ENCODE data around the gene DUSP8.

Gene DUSP8

GRCh38 chr11:1531449-1532013, 40.5 kb downstream of the DUSP8 start:
- DNase-seq: no peak

- DNase-seq: no peak
Measured at GRCh38 chr11:1530686-1531448, 41.2 kb downstream of the DUSP8 start.

- DNase-seq: no peak
Measured at GRCh38 chr11:1529774-1530173, 42.3 kb downstream of the DUSP8 start.

GRCh38 chr11:1529286-1529685, 42.8 kb downstream of the DUSP8 start:
- no peak for DNase-seq

GRCh38 chr11:1528710-1529109, 43.4 kb downstream of the DUSP8 start:
- no peak for DNase-seq

- no peak for DNase-seq
Measured at GRCh38 chr11:1526785-1527184, 45.3 kb downstream of the DUSP8 start.

- no peak for DNase-seq
Measured at GRCh38 chr11:1523779-1524178, 48.3 kb downstream of the DUSP8 start.

- DNase-seq: no peak
Measured at GRCh38 chr11:1523077-1523476, 49.0 kb downstream of the DUSP8 start.

GRCh38 chr11:1522081-1522424, 50.0 kb downstream of the DUSP8 start:
- no peak for DNase-seq

- DNase-seq: no peak
Measured at GRCh38 chr11:1521382-1522080, 50.5 kb downstream of the DUSP8 start.

- no peak for DNase-seq
Measured at GRCh38 chr11:1520663-1521267, 51.3 kb downstream of the DUSP8 start.

GRCh38 chr11:1520209-1520662, 51.8 kb downstream of the DUSP8 start:
- no peak for DNase-seq

GRCh38 chr11:1519028-1520010, 52.8 kb downstream of the DUSP8 start:
- DNase-seq: no peak

- no peak for DNase-seq
Measured at GRCh38 chr11:1518301-1518700, 53.8 kb downstream of the DUSP8 start.

GRCh38 chr11:1517117-1518005, 54.7 kb downstream of the DUSP8 start:
- DNase-seq: no peak

GRCh38 chr11:1516273-1517067, 55.6 kb downstream of the DUSP8 start:
- no peak for DNase-seq

GRCh38 chr11:1515082-1516060, 56.7 kb downstream of the DUSP8 start:
- peak; percentile 23 for DNase-seq

GRCh38 chr11:1514336-1515061, 57.6 kb downstream of the DUSP8 start:
- no peak for DNase-seq
